ENCODE measurements around the gene NLRP14.

DNA sequence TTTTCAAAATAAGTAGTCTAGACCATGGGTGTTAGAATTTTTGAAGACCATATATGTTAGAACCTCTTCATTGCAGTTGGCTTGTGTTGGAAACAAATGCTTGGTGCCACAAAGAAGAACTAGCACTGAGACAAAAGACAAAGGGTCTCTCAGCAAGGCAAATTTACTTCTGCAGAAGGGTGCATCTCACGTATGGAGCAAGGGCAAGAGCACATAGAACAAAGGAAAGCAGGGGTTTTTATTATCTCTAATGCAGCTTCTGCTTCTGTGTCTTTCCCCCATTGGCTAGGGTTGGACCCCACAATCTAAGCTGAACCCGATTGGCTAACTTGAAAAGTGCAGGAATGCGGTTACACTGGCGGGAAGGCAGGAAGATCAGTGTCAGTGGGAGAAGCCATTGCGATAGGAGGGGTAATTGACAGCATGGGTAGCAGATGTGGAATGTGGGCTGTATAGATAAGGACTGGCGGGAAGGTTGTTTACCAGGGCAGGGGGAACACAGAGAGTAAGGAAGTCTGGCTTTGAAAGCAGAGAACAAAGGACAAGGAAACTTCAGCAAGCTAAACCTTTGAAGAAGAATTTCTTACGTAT lies 59.4 kb downstream of the NLRP14 start:
- TF ChIP-seq CTCF (IDR thresholded peaks at IDR 0.05): no peak
- no peak for TF ChIP-seq EZH2 (IDR thresholded peaks at IDR 0.05; ENCODE audit: borderline replicate concordance, insufficient read depth, low read depth, low read length, poor library complexity, severe bottlenecking)

Data from B cell (primary cell).